Erythroblast (primary cell): ENCODE measurements around the gene UBE2L6.

Experiments
- GATA1 ChIP-seq: IDR thresholded peaks from 2 replicates; pipeline ENCODE4 v1.6.1; 2011; ENCODE audit warnings: low read depth, mild to moderate bottlenecking, control low read depth, low read length, moderate library complexity
- POLR2A ChIP-seq: IDR thresholded peaks from 2 replicates; pipeline ENCODE4 v1.6.1; 2011; ENCODE audit warnings: mild to moderate bottlenecking, low read length

- TF ChIP-seq POLR2A (no peak), GATA1 (no peak)
Observed at GRCh38 chr11:57501953-57502352, 65.5 kb downstream of the UBE2L6 start.
